Measurements from ENCODE around the gene PEX14.

DNA sequence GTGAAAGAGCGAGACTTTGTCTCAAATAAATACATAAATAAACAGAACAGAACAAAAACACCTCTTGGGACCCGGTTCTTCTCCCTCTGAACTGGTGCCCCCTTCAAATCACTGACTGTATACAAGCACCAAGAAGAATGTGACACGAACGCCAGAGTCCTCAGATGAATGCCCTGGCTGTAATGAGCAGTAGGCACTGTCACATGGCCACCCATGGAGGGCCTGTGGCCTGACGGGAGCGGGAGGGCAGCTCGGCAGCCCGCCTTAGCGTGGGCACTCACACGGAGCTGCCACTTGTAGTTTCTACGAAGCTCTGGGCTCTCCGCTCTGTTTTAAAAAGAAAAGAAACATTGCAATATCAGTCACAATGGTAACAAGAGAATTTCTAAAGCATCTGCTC is 146.0 kb downstream of the PEX14 start:
- TF ChIP-seq, protein P1, sequence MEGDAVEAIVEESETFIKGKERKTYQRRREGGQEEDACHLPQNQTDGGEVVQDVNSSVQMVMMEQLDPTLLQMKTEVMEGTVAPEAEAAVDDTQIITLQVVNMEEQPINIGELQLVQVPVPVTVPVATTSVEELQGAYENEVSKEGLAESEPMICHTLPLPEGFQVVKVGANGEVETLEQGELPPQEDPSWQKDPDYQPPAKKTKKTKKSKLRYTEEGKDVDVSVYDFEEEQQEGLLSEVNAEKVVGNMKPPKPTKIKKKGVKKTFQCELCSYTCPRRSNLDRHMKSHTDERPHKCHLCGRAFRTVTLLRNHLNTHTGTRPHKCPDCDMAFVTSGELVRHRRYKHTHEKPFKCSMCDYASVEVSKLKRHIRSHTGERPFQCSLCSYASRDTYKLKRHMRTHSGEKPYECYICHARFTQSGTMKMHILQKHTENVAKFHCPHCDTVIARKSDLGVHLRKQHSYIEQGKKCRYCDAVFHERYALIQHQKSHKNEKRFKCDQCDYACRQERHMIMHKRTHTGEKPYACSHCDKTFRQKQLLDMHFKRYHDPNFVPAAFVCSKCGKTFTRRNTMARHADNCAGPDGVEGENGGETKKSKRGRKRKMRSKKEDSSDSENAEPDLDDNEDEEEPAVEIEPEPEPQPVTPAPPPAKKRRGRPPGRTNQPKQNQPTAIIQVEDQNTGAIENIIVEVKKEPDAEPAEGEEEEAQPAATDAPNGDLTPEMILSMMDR (IDR thresholded peaks at IDR 0.05; ENCODE audit: low read depth, low read length): no peak
- no peak for TF ChIP-seq EZH2phosphoT487 (IDR thresholded peaks at IDR 0.05; ENCODE audit: low read depth)

All from OCI-LY3 (cell line).